NT2/D1 (cell line): Measurements from ENCODE around the gene CMTM5.
"Not testable (repeated sequence)": the region's sequence is repeated elsewhere in the genome, so short reads cannot be mapped to it uniquely, and the experiment has no call there.

ENCODE experiments used
- DNase-seq: peaks from one replicate; pipeline ENCODE4 v3.0.0-alpha.2; 2011; ENCODE audit warnings: low read depth, low spot score
- H3K27me3 ChIP-seq: 2 replicates; pipeline ENCODE4 v1.6.0; 2011; ENCODE audit warnings: mild to moderate bottlenecking; ENCODE audit not compliant: insufficient read length, insufficient read depth
- H3K36me3 ChIP-seq: 2 replicates; pipeline ENCODE4 v1.6.1; 2011; ENCODE audit warnings: mild to moderate bottlenecking, low read length, mixed read lengths; ENCODE audit not compliant: insufficient read depth, insufficient read length
- H3K4me1 ChIP-seq: 2 replicates; pipeline ENCODE4 v1.5.1; 2011; ENCODE audit not compliant: insufficient read depth, insufficient read length
- H3K4me3 ChIP-seq: 2 replicates; pipeline ENCODE4 v1.5.1; 2011; ENCODE audit warnings: low read depth; ENCODE audit not compliant: insufficient read length
- H3K9ac ChIP-seq: 2 replicates; pipeline ENCODE4 v1.6.0; 2011; ENCODE audit warnings: low read depth; ENCODE audit not compliant: insufficient read length
- H3K9me3 ChIP-seq: 2 replicates; pipeline ENCODE4 v1.5.1; 2011; ENCODE audit warnings: mild to moderate bottlenecking, low read length; ENCODE audit not compliant: insufficient read depth
- SUZ12 ChIP-seq: IDR thresholded peaks from 2 replicates; pipeline ENCODE4 v1.6.1; 2011; ENCODE audit not compliant: insufficient read length, insufficient read depth; ENCODE audit errors: extremely low read depth
- YY1 ChIP-seq: IDR thresholded peaks from 2 replicates; pipeline ENCODE4 v1.6.1; 2011; ENCODE audit not compliant: insufficient read length, insufficient read depth
- ZNF274 ChIP-seq: IDR thresholded peaks from 2 replicates; pipeline ENCODE4 v1.6.1; 2011; ENCODE audit warnings: mild to moderate bottlenecking, low read depth, low read length

The CMTM5 gene

DNA sequence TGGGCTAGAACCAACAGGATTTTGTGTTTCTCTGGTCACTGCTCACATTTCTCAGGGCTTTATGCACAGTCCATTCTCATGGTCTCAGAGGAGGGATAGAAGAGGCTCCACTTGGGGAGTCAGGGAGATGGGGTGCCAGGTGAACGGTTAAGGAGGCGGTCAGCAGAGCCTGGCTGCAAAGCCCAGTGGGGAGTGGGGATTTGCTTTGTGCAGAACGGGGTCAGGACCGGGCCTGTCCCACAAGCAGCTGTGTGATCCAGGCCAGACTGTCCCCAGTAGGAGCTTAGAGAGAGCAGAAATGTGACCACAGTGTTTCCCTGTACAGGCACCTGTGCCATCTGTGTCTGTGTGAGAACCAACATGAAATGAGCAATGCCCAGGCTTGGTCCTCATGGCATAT, 4.1 kb downstream of the CMTM5 start:
- Histone ChIP-seq H3K4me1 (peaks cover 9% of the 10 kb centered on the region), H3K9me3 (no peaks in the 10 kb centered on the region), H3K27me3 (peaks cover 16% of the 10 kb centered on the region), H3K4me3 (no peak overlapping the region), H3K9ac (no peak overlapping the region), H3K36me3 (peaks cover 18% of the 10 kb centered on the region)
- TF ChIP-seq YY1 (no peak), ZNF274 (no peak), SUZ12 (no peak)
- no peak for DNase-seq

DNA sequence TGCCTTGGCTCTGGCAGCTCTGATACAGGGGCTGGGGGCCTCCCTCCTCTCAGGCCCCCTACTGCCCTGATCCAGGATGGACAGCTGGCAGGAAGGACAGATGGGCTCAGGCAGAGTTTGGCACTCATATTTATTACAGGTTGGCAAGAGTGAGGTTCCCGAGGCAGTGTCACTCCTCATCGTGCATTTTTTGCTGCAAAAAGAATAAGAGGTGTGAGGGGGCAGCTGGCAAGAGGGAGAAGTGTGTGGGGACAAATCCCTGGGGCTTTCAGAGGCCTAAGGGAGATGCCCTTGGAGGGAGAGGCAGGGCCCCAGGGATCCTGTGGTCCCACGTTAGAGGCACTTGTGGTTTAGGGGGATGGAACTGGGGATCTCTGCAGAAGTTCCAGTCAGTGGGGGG, 5.0 kb downstream of the CMTM5 start:
- H3K27me3 ChIP-seq = peaks cover 16% of the 10 kb centered on the region
- no peak for DNase-seq

DNA sequence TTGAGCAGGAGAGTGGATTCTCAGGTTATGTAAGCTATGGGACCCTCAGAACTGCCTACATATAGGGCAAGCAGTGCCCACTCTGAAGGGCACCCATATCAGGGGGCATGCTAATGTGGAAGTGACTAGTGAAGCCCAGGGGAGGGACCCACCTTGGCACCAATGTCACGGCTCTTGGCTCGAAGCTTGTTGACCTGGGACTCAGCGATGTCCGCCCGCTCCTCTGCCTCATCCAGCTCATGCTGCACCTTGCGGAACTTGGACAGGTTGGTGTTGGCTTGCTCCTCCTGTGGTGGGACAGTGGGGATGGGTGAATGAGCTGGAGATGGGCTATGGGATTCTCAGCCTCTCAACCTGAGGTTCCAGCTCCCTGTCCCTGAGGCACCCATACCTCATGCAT, 5.4 kb downstream of the CMTM5 start:
- peaks cover 14% of the 10 kb centered on the region for H3K27me3 ChIP-seq
- no peak overlapping the region for H3K9ac ChIP-seq
- H3K9me3 ChIP-seq = no peaks in the 10 kb centered on the region
- H3K4me1 ChIP-seq = peaks cover 7% of the 10 kb centered on the region
- no peak overlapping the region for H3K4me3 ChIP-seq
- DNase-seq = no peak
- TF ChIP-seq YY1 (no peak), SUZ12 (no peak), ZNF274 (no peak)
- peaks cover 20% of the 10 kb centered on the region for H3K36me3 ChIP-seq

More for the DNA sequence above, 5.0 kb downstream of the CMTM5 start:
- Histone ChIP-seq H3K4me3 (no peak overlapping the region), H3K36me3 (peaks cover 20% of the 10 kb centered on the region), H3K4me1 (peaks cover 9% of the 10 kb centered on the region), H3K9ac (no peak overlapping the region), H3K9me3 (no peaks in the 10 kb centered on the region)
- no peak for TF ChIP-seq SUZ12
- TF ChIP-seq YY1 = no peak
- no peak for TF ChIP-seq ZNF274

DNA sequence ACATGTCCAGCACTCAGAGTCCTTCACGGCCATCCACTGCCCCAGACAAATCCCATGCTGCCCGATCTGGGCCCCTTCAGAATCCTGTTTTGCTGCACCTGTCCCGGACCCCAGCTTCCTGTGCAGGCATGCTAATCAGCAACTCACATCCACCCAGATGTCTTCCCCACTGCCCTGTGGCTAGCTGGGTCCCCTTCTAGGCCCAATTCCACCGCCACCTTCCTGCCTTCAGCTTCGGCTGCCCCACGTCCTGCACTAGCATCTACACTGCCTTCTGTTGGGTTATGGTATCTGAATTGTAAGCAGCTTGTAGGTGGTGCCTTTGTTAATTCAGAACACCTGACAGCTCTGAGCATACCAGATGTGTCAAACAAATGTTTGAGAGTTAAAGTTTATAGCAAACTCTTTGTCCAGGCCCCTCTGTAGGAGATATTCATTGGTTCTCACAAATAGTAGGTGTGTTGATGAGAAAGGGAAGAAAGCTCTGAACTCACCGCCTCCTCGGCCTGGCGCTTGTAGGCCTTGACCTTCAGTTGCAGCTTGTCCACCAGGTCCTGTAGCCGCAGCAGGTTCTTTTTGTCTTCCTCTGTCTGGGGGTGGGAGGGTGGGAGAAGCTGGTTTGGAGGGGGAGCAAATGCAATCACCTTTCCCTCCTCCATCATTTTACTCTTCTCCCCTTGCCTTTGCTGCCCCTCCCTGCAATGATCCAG, 6.0 kb downstream of the CMTM5 start:
- Histone ChIP-seq H3K36me3 (peaks cover 20% of the 10 kb centered on the region), H3K4me1 (peaks cover 5% of the 10 kb centered on the region), H3K27me3 (peaks cover 9% of the 10 kb centered on the region), H3K9ac (no peak overlapping the region), H3K9me3 (no peaks in the 10 kb centered on the region), H3K4me3 (no peak overlapping the region)
- TF ChIP-seq ZNF274 = no peak
- TF ChIP-seq YY1 = no peak
- no peak for TF ChIP-seq SUZ12
- DNase-seq = no peak

DNA sequence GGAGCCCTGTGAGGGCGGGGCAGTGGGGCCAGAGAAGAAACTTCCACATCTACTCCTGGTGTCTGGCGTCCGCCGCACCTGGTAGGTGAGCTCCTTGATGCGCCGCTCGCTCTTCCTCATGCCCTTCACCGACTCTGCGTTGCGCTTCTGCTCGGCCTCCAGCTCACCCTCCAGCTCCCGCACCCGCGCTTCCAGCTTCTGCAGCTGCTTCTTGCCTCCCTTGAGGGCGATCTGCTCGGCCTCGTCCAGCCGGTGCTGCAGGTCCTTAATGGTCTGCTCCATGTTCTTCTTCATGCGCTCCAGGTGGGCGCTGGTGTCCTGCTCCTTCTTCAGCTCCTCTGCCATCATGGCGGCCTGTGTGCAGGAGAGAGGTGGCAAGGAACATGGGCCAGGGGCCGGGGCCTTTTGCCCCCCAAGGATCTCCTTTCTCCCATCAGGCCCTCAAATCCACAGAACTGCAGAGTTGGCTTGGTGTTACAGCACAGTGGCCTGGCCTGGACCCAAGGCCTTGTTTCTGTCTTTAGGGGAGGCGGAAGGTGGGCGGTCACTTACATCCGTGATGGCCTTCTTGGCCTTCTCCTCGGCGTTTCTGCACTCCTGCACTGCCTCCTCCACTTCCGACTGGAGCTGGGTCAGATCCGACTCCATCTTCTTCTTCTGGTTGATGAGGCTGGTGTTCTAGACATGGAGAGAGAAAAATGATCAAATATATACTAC, 7.7 kb downstream of the CMTM5 start:
- no peaks in the 10 kb centered on the region for H3K27me3 ChIP-seq
- no peak overlapping the region for H3K4me3 ChIP-seq
- TF ChIP-seq YY1 (no peak), ZNF274 (no peak), SUZ12 (no peak)

DNA sequence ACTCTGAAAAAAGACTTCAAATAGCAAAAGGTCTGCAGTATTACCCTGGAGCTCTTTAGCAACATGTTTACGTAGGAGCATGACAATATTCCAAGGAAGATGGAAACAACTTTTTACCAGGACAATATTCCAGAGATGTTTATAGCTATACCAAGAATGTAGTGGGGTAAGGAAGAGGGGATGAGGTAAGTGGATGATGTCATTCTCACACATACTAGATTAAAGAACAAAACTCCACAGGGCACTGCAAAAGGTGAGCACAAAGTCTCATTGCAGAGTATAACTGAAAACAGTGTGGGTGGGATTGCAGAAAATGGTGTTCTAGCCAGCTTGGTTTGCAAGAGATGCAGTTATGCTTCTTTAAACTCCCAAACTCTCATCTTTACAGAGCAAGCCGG, 8.4 kb downstream of the CMTM5 start:
- Histone ChIP-seq H3K27me3 (no peaks in the 10 kb centered on the region), H3K36me3 (peaks cover 20% of the 10 kb centered on the region), H3K9me3 (no peaks in the 10 kb centered on the region), H3K4me1 (peaks cover 12% of the 10 kb centered on the region), H3K4me3 (no peak overlapping the region), H3K9ac (no peak overlapping the region)
- no peak for TF ChIP-seq ZNF274
- no peak for TF ChIP-seq SUZ12
- no peak for TF ChIP-seq YY1
- no peak for DNase-seq

More for the DNA sequence above, 7.7 kb downstream of the CMTM5 start:
- peaks cover 20% of the 10 kb centered on the region for H3K36me3 ChIP-seq
- H3K4me1 ChIP-seq = peaks cover 13% of the 10 kb centered on the region
- DNase-seq = no peak
- H3K9me3 ChIP-seq = no peaks in the 10 kb centered on the region
- no peak overlapping the region for H3K9ac ChIP-seq

DNA sequence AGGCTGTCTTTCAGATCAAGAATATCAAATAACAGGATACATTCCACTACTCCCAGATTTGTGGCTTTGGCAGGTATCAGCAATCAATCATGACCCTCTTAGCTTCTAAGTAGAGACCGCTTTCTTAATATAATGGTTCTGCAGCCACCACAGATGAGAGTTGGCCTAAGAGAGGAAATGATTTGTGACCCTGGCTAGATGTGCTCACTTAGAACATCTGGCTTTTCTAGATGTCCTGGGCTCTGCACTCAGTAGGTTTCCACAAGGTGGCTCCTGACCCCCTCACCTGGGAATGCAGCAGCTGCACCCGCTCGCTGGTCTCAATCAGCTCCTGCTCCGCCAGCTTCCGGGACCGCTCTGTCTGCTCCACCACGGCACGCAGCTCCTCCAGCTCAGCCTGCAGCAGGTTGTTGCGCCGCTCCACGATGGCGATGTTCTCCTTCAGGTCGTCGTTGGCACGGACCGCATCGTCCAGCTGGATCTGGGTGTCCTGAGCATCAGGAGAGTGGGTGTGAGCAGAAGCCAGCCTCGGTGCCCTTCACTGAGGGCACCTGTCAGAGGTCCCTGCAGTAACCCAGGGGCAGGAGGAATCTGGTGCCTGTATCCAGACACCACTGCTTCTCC, 8.9 kb downstream of the CMTM5 start:
- H3K36me3 ChIP-seq = peaks cover 20% of the 10 kb centered on the region
- no peak for DNase-seq
- H3K4me1 ChIP-seq = peaks cover 12% of the 10 kb centered on the region
- TF ChIP-seq YY1 = no peak
- no peak for TF ChIP-seq SUZ12
- TF ChIP-seq ZNF274 = no peak
- H3K9ac ChIP-seq = no peak overlapping the region
- no peak overlapping the region for H3K4me3 ChIP-seq
- no peaks in the 10 kb centered on the region for H3K9me3 ChIP-seq
- H3K27me3 ChIP-seq = no peaks in the 10 kb centered on the region

DNA sequence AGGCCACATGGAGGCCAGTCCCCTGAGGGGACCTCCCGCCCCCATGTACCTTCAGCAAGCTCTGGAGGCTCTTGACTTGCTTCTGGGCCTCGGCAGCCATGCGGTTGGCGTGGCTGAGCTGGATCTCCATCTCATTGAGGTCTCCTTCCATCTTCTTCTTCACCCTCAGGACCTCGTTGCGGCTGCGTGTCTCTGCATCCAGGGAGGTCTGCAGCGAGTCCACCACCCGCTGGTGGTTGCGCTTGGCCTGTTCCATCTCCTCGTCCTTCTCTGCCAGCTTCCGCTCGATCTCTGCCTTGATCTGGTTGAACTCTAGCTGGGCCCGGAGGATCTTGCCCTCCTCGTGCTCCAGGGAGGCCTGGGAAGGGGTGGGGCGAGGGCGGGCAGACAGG, 9.4 kb downstream of the CMTM5 start:
- DNase-seq, H3K9me3 ChIP-seq, H3K9ac ChIP-seq, H3K27me3 ChIP-seq, H3K4me3 ChIP-seq: not testable (repeated sequence)
- Histone ChIP-seq H3K4me1 (peaks cover 12% of the 10 kb centered on the region), H3K36me3 (peaks cover 17% of the 10 kb centered on the region)
